ENCODE results near the gene ZNF581. TPM values are rescaled to one million over a fixed set of nuclear protein-coding genes. Genes with fewer than 3 reads are reported as not detected.

The ZNF581 gene
- total RNA-seq, 1 experiment from 2014 or later, result 37.1 TPM

DNA sequence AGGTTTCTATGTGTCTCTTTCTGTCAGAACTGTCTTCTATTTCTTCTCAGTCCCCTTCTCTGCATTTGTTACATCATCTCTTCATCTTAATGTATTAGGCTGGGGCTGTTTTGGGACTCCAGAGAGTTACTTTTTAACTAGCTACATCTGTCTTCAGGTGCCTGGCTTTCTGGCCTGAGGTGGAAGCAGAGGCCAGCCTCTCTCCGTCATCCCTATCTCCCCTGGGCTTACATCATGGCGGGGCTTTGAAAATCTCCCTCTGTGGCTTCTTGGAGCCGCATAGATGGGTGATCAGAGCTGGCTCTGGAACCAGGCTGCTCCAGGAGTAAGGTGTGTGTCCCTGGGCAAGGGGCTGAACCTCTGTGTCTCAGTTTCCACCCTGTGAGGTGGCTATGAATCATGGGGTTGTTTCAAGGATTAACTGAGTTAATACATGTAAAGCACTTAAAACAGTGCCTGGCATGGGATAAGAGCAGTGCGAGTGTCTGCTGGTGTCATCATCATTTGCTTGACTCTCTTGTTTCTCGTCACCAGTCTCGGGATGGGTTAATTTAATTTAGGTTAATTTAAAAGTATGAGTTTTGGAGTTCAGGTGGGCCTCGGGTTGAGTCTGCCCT, 33.5 kb downstream of the ZNF581 start:
- BruUV-seq (replicated peaks), result no TSS peak

DNA sequence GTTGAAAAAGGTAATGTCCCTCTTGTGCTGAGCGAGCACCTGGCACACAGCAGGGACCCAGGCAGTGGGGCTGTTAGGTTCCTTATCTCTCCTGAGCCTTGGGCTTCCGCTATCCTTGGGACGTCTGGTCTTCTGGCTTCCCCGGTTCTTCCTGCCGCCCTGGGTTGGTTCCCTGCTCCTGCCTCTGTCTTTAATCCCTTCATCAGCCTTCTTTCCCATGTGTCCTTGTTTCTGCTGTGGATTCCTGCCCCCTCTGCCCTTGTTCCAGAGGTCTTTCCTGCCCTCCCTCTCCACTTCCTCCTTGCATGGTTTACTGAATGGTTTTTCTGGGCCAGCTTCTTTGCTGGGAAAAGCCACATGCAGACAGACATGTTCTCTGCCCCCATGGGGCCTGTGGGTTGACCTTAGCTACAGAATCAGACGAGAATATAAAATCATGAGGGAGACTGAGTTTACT, 34.2 kb downstream of the ZNF581 start:
- Histone ChIP-seq H3K4me1 (ENCODE audit: insufficient read depth, low read length, poor library complexity, severe bottlenecking) (peaks cover 26% of the 10 kb centered on the region), H3K27ac (ENCODE audit: low read depth, low read length, poor library complexity, severe bottlenecking) (no peak overlapping the region), H3K36me3 (ENCODE audit: insufficient read depth, low read length, poor library complexity, severe bottlenecking) (peaks cover 42% of the 10 kb centered on the region), H3K4me3 (ENCODE audit: low read depth, low read length, poor library complexity, severe bottlenecking) (no peak overlapping the region), H3K27me3 (replicated peaks; ENCODE audit: insufficient read depth, low read depth, low read length, poor library complexity) (no peaks in the 10 kb centered on the region), H3K9me3 (ENCODE audit: low read depth, low read length, poor library complexity, severe bottlenecking) (no peaks in the 10 kb centered on the region)
- CTCF ChIA-PET, result no interaction called here
- intact Hi-C loops (cut with micrococcal nuclease; ENCODE audit: unreplicated experiment), result loop anchor here (10.0 kb wide), 1 partner anchor 637 kb away; the partner anchor contains the start of gene ZSCAN5A
- no peak for TF ChIP-seq EZH2 (IDR thresholded peaks at IDR 0.05; ENCODE audit: borderline replicate concordance, low read depth, low read length, poor library complexity, severe bottlenecking)
- TF ChIP-seq, protein P1, sequence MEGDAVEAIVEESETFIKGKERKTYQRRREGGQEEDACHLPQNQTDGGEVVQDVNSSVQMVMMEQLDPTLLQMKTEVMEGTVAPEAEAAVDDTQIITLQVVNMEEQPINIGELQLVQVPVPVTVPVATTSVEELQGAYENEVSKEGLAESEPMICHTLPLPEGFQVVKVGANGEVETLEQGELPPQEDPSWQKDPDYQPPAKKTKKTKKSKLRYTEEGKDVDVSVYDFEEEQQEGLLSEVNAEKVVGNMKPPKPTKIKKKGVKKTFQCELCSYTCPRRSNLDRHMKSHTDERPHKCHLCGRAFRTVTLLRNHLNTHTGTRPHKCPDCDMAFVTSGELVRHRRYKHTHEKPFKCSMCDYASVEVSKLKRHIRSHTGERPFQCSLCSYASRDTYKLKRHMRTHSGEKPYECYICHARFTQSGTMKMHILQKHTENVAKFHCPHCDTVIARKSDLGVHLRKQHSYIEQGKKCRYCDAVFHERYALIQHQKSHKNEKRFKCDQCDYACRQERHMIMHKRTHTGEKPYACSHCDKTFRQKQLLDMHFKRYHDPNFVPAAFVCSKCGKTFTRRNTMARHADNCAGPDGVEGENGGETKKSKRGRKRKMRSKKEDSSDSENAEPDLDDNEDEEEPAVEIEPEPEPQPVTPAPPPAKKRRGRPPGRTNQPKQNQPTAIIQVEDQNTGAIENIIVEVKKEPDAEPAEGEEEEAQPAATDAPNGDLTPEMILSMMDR (conservative IDR thresholded peaks at IDR 0.05; ENCODE audit: low read depth, low read length), result no peak
- POLR2A ChIA-PET (ENCODE audit: low non-redundant PET), result no interaction called here
- DNase-seq (ENCODE audit: low spot score), result no peak
- no TSS peak for BruUV-seq (replicated peaks)

More for the DNA sequence above, 33.5 kb downstream of the ZNF581 start:
- Histone ChIP-seq H3K36me3 (ENCODE audit: insufficient read depth, low read length, poor library complexity, severe bottlenecking) (peaks cover 42% of the 10 kb centered on the region), H3K4me1 (ENCODE audit: insufficient read depth, low read length, poor library complexity, severe bottlenecking) (peaks cover 32% of the 10 kb centered on the region), H3K4me3 (ENCODE audit: low read depth, low read length, poor library complexity, severe bottlenecking) (peak overlapping the region; percentile 94), H3K27me3 (replicated peaks; ENCODE audit: insufficient read depth, low read depth, low read length, poor library complexity) (no peaks in the 10 kb centered on the region), H3K27ac (ENCODE audit: low read depth, low read length, poor library complexity, severe bottlenecking) (no peak overlapping the region), H3K9me3 (ENCODE audit: low read depth, low read length, poor library complexity, severe bottlenecking) (no peaks in the 10 kb centered on the region)
- POLR2A ChIA-PET (ENCODE audit: low non-redundant PET), result no interaction called here
- DNase-seq (ENCODE audit: low spot score), result no peak
- TF ChIP-seq EZH2 (IDR thresholded peaks at IDR 0.05; ENCODE audit: borderline replicate concordance, low read depth, low read length, poor library complexity, severe bottlenecking), result no peak
- TF ChIP-seq, protein P1 (conservative IDR thresholded peaks at IDR 0.05; ENCODE audit: low read depth, low read length), result no peak
- CTCF ChIA-PET, result no interaction called here
- intact Hi-C loops (cut with micrococcal nuclease; ENCODE audit: unreplicated experiment), result loop anchor here (10.0 kb wide), 1 partner anchor 638 kb away; the partner anchor contains the start of gene ZSCAN5A

DNA sequence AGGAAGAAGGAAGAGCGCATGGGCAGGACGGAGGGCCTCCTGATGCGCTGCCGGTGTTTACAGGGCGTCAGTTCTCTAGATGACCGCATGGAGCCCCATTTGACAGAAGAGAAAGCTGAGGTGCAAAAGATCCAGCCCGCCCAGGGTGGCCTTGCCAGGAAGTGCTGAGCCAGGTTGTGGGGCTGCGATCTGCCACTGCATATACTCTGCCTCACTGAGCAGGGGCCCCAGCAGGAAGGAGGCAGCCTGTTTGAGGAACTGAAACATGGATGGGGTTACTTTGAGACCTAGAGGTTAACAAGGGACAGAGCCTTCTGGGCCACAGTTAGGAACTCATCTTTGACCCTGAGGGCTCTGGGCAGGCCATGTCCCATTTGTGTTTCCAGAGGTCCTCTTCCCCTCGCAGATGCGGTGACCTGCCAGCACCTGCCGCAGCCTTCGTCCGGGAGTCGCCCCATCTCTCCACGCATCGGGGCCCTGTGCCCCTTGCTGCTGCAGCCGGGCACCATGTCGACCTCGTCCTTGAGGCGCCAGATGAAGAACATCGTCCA, 34.7 kb downstream of the ZNF581 start:
- H3K27ac ChIP-seq (ENCODE audit: low read depth, low read length, poor library complexity, severe bottlenecking), result no peak overlapping the region
- CTCF ChIA-PET, result no interaction called here
- no peaks in the 10 kb centered on the region for H3K9me3 ChIP-seq (ENCODE audit: low read depth, low read length, poor library complexity, severe bottlenecking)
- H3K4me1 ChIP-seq (ENCODE audit: insufficient read depth, low read length, poor library complexity, severe bottlenecking), result peaks cover 20% of the 10 kb centered on the region
- no peaks in the 10 kb centered on the region for H3K27me3 ChIP-seq (replicated peaks; ENCODE audit: insufficient read depth, low read depth, low read length, poor library complexity)
- TF ChIP-seq, protein P1 (conservative IDR thresholded peaks at IDR 0.05; ENCODE audit: low read depth, low read length), result no peak
- TF ChIP-seq EZH2 (IDR thresholded peaks at IDR 0.05; ENCODE audit: borderline replicate concordance, low read depth, low read length, poor library complexity, severe bottlenecking), result no peak
- no TSS peak for BruUV-seq (replicated peaks)
- no peak for DNase-seq (ENCODE audit: low spot score)
- peaks cover 42% of the 10 kb centered on the region for H3K36me3 ChIP-seq (ENCODE audit: insufficient read depth, low read length, poor library complexity, severe bottlenecking)
- no peak overlapping the region for H3K4me3 ChIP-seq (ENCODE audit: low read depth, low read length, poor library complexity, severe bottlenecking)
- intact Hi-C loops (cut with micrococcal nuclease; ENCODE audit: unreplicated experiment), result loop anchor here (10.0 kb wide), 1 partner anchor 637 kb away; the partner anchor contains the start of gene ZSCAN5A
- POLR2A ChIA-PET (ENCODE audit: low non-redundant PET), result no interaction called here
